ENCODE data around the gene STX1B.
"Not testable (repeated sequence)": the region's sequence is repeated elsewhere in the genome, so short reads cannot be mapped to it uniquely, and the experiment has no call there.

Gene STX1B

GRCh38 chr16:30948667-30949649, 61.5 kb downstream of the STX1B start, which contains the start of gene ORAI3:
Gene ORAI3 (plus strand): TSS chr16:30949068. CDS start chr16:30949290, 222 bp downstream.
- peak; percentile 76 for DNase-seq

- DNase-seq: peak; percentile 64
Measured at GRCh38 chr16:30947859-30948666, 62.4 kb downstream of the STX1B start.

GRCh38 chr16:30947541-30947858, 62.9 kb downstream of the STX1B start:
- no peak for DNase-seq

GRCh38 chr16:30946671-30947540, 63.5 kb downstream of the STX1B start:
- no peak for DNase-seq

GRCh38 chr16:30944352-30944751, 66.1 kb downstream of the STX1B start:
- DNase-seq: no peak

GRCh38 chr16:30942426-30942806, 68.0 kb downstream of the STX1B start:
- DNase-seq: no peak

GRCh38 chr16:30941600-30942425, 68.6 kb downstream of the STX1B start:
- peak; percentile 84 for DNase-seq

- not testable (repeated sequence) for DNase-seq
Measured at GRCh38 chr16:30939571-30939970, 70.9 kb downstream of the STX1B start.

All from activated CD8-positive, alpha-beta memory T cell treated with anti-CD3 and anti-CD28 coated beads for 24 hours (primary cell).